Loucy (cell line): ENCODE data around the gene CFAP53.
"Not testable (repeated sequence)": the region's sequence is repeated elsewhere in the genome, so short reads cannot be mapped to it uniquely, and the experiment has no call there.

Source experiments
- H2AFZ ChIP-seq: fragments of 200-600 bp; sonication (generic); 2 replicates; pipeline ENCODE4 v1.6.0; 2016; ENCODE audit warnings: antibody characterized with exemption, mild to moderate bottlenecking, low read length, moderate library complexity
- H3F3A ChIP-seq: fragments of 200-600 bp; 2 replicates; pipeline ENCODE4 v1.6.0; 2016; ENCODE audit warnings: antibody characterized with exemption, low read depth, mild to moderate bottlenecking
- H3K27me3 ChIP-seq: fragments of 200-600 bp; sonication (generic); 2 replicates; pipeline ENCODE4 v1.6.1; 2014; ENCODE audit warnings: low read length, mild to moderate bottlenecking; ENCODE audit not compliant: insufficient read depth, poor library complexity, severe bottlenecking
- H3K36me3 ChIP-seq: fragments of 200-600 bp; sonication (generic); 2 replicates; pipeline ENCODE4 v1.6.1; 2016; ENCODE audit warnings: low read length; ENCODE audit not compliant: insufficient read depth
- H3K4me1 ChIP-seq: fragments of 200-600 bp; sonication (generic); 2 replicates; pipeline ENCODE4 v1.5.1; 2014; ENCODE audit warnings: low read length, mild to moderate bottlenecking; ENCODE audit not compliant: insufficient read depth, poor library complexity, severe bottlenecking
- H3K4me2 ChIP-seq: fragments of 200-600 bp; sonication (generic); 2 replicates; pipeline ENCODE4 v1.6.0; 2014; ENCODE audit warnings: antibody characterized with exemption, low read length, low read depth, mild to moderate bottlenecking; ENCODE audit not compliant: poor library complexity, severe bottlenecking
- H3K4me3 ChIP-seq: fragments of 200-600 bp; sonication (generic); 2 replicates; pipeline ENCODE4 v1.5.1; 2014; ENCODE audit warnings: low read length, mild to moderate bottlenecking, mixed read lengths; ENCODE audit not compliant: poor library complexity, severe bottlenecking
- H3K79me2 ChIP-seq: fragments of 200-600 bp; sonication (generic); 2 replicates; pipeline ENCODE4 v1.6.1; 2014; ENCODE audit warnings: low read length; ENCODE audit not compliant: insufficient read depth
- H3K9ac ChIP-seq: fragments of 200-600 bp; sonication (generic); 2 replicates; pipeline ENCODE4 v1.6.0; 2014; ENCODE audit warnings: mild to moderate bottlenecking, low read depth, low read length, moderate library complexity; ENCODE audit not compliant: poor library complexity, severe bottlenecking
- H3K9me2 ChIP-seq: fragments of 200-600 bp; sonication (generic); replicated peaks from 2 replicates; pipeline ENCODE4 v1.6.1; 2016; ENCODE audit warnings: low read depth, low read length, mixed read lengths
- H3K9me3 ChIP-seq: fragments of 200-600 bp; sonication (generic); 2 replicates; pipeline ENCODE4 v1.6.1; 2014; ENCODE audit warnings: mild to moderate bottlenecking, antibody characterized with exemption, low read length, low read depth; ENCODE audit not compliant: insufficient read depth
- H4K20me1 ChIP-seq: fragments of 200-600 bp; sonication (generic); 2 replicates; pipeline ENCODE4 v1.6.0; 2014; ENCODE audit warnings: antibody characterized with exemption, low read length, mild to moderate bottlenecking; ENCODE audit not compliant: insufficient read depth, poor library complexity, severe bottlenecking
- CTCF ChIP-seq: fragments of 200-600 bp; sonication (generic); conservative IDR thresholded peaks from 2 replicates; pipeline ENCODE4 v1.5.1; 2014; ENCODE audit warnings: mild to moderate bottlenecking, antibody characterized with exemption, low read length
- EZH2phosphoT487 ChIP-seq: fragments of 200-600 bp; IDR thresholded peaks from 2 replicates; pipeline ENCODE4 v1.6.1; 2018; ENCODE audit warnings: antibody characterized with exemption, mild to moderate bottlenecking, moderate library complexity, borderline replicate concordance

Gene CFAP53

GRCh38 chr18:50289108-50289443, 22.8 kb upstream of the CFAP53 start:
- H3K9ac ChIP-seq, result no peak overlapping the region
- H3F3A ChIP-seq, result no peaks in the 10 kb centered on the region
- peaks cover 9% of the 10 kb centered on the region for H3K4me1 ChIP-seq
- H3K9me2 ChIP-seq, result no peaks in the 10 kb centered on the region
- no peak overlapping the region for H3K4me3 ChIP-seq
- no peaks in the 10 kb centered on the region for H3K9me3 ChIP-seq
- H4K20me1 ChIP-seq, result peaks cover 2% of the 10 kb centered on the region
- no peak overlapping the region for H2AFZ ChIP-seq
- peaks cover 30% of the 10 kb centered on the region for H3K79me2 ChIP-seq
- H3K36me3 ChIP-seq, result peaks cover 8% of the 10 kb centered on the region; the same call in 1 of the 2 replicates
- H3K27me3 ChIP-seq, result no peaks in the 10 kb centered on the region
- TF ChIP-seq CTCF, result no peak
- no peak for TF ChIP-seq EZH2phosphoT487
- no peak overlapping the region for H3K4me2 ChIP-seq

- H3K27me3 ChIP-seq, H3K4me1 ChIP-seq, H3K9me2 ChIP-seq, H3F3A ChIP-seq, H3K9me3 ChIP-seq, H4K20me1 ChIP-seq: not testable (repeated sequence)
- Histone ChIP-seq H3K4me2 (peak overlapping the region; percentile 69), H3K79me2 (peaks cover 30% of the 10 kb centered on the region), H2AFZ (peak overlapping the region; percentile 99), H3K9ac (peak overlapping the region; percentile 69), H3K4me3 (peak overlapping the region; percentile 97), H3K36me3 (peaks cover 13% of the 10 kb centered on the region; the same call in 1 of the 2 replicates)
Measured at GRCh38 chr18:50288348-50289107, 22.2 kb upstream of the CFAP53 start.

GRCh38 chr18:50287441-50288347, 21.4 kb upstream of the CFAP53 start, which contains the start of gene CXXC1:
CXXC1 (minus strand) TSS chr18:50287692; CDS start chr18:50287589, 103 bp downstream.
- H3K9me2 ChIP-seq, result no peaks in the 10 kb centered on the region
- no peaks in the 10 kb centered on the region for H3F3A ChIP-seq
- TF ChIP-seq EZH2phosphoT487 (no peak), CTCF (peak; percentile 53)
- H3K79me2 ChIP-seq, result peaks cover 30% of the 10 kb centered on the region
- H3K4me2 ChIP-seq, result peak within 1 kb of the TSS; percentile 74
- peak within 1 kb of the TSS; percentile 99 for H2AFZ ChIP-seq
- no peaks in the 10 kb centered on the region for H3K9me3 ChIP-seq
- peaks cover 2% of the 10 kb centered on the region for H4K20me1 ChIP-seq
- peak within 1 kb of the TSS; percentile 97 for H3K4me3 ChIP-seq
- peak within 1 kb of the TSS; percentile 95 for H3K9ac ChIP-seq
- no peaks in the 10 kb centered on the region for H3K27me3 ChIP-seq
- H3K4me1 ChIP-seq, result peaks cover 9% of the 10 kb centered on the region
- H3K36me3 ChIP-seq, result peaks cover 22% of the 10 kb centered on the region; the same call in 1 of the 2 replicates
